Astrocyte (in vitro differentiated cells and primary cell): Measurements from ENCODE around the gene ABLIM2. TPM values are rescaled to one million over a fixed set of nuclear protein-coding genes. Genes with fewer than 3 reads are reported as not detected.

Experiments used
- DNase-seq: peaks from one replicate; pipeline ENCODE4 v3.0.0-alpha.2; 2010; ENCODE audit warnings: low read depth
- FAIRE-seq: peaks from 2 replicates; lab custom pipeline; 2011; peaks lifted over from hg19 to GRCh38; lab: Jason Lieb, UNC
- H2AFZ ChIP-seq: 2 replicates; pipeline ENCODE4 v1.6.0; 2012; ENCODE audit warnings: low read depth, low read length, inconsistent platforms
- H3K27ac ChIP-seq: 2 replicates; pipeline ENCODE4 v1.5.1; 2011; ENCODE audit warnings: low read depth, low read length, inconsistent platforms
- H3K27me3 ChIP-seq: 2 replicates; pipeline ENCODE4 v1.6.0; 2011; ENCODE audit warnings: low read length, inconsistent platforms; ENCODE audit not compliant: insufficient read depth
- H3K36me3 ChIP-seq: 2 replicates; pipeline ENCODE4 v1.5.1; 2011; ENCODE audit warnings: low read length, inconsistent platforms; ENCODE audit not compliant: insufficient read depth
- H3K4me1 ChIP-seq: 2 replicates; pipeline ENCODE4 v1.5.1; 2011; ENCODE audit warnings: low read length, inconsistent platforms; ENCODE audit not compliant: insufficient read depth
- H3K4me2 ChIP-seq: 2 replicates; pipeline ENCODE4 v1.6.0; 2012; ENCODE audit warnings: low read length, inconsistent platforms
- H3K4me3 ChIP-seq: 2 replicates; pipeline ENCODE4 v1.5.1; 2011; ENCODE audit warnings: low read depth, mild to moderate bottlenecking, low read length, inconsistent platforms; ENCODE audit not compliant: insufficient read depth
- H3K79me2 ChIP-seq: 2 replicates; pipeline ENCODE4 v1.6.0; 2012; ENCODE audit warnings: mild to moderate bottlenecking, low read length, inconsistent platforms; ENCODE audit not compliant: insufficient read depth
- H3K9ac ChIP-seq: 2 replicates; pipeline ENCODE4 v1.6.0; 2012; ENCODE audit warnings: mild to moderate bottlenecking, low read length, inconsistent platforms
- H3K9me3 ChIP-seq: 2 replicates; pipeline ENCODE4 v1.5.1; 2012; ENCODE audit warnings: low read depth, mild to moderate bottlenecking, low read length, inconsistent platforms; ENCODE audit not compliant: insufficient read depth
- H4K20me1 ChIP-seq: 2 replicates; pipeline ENCODE4 v1.6.0; 2012; ENCODE audit warnings: low read length, inconsistent platforms; ENCODE audit not compliant: insufficient read depth
- H3K27ac Mint-ChIP-seq: one replicate; pipeline ENCODE4 v1.8.0; 2021; ENCODE audit warnings: mild to moderate bottlenecking, mixed read lengths; ENCODE audit not compliant: unreplicated experiment
- H3K27me3 Mint-ChIP-seq: one replicate; pipeline ENCODE4 v1.8.0; 2021; ENCODE audit warnings: low read depth, mixed read lengths; ENCODE audit not compliant: unreplicated experiment
- H3K36me3 Mint-ChIP-seq: one replicate; pipeline ENCODE4 v1.8.0; 2021; ENCODE audit warnings: low read depth, mixed read lengths; ENCODE audit not compliant: unreplicated experiment
- H3K4me1 Mint-ChIP-seq: one replicate; pipeline ENCODE4 v1.8.0; 2021; ENCODE audit warnings: low read depth, mixed read lengths; ENCODE audit not compliant: unreplicated experiment
- H3K4me3 Mint-ChIP-seq: one replicate; pipeline ENCODE4 v1.8.0; 2021; ENCODE audit warnings: mild to moderate bottlenecking, moderate library complexity, mixed read lengths; ENCODE audit not compliant: unreplicated experiment
- H3K9me3 Mint-ChIP-seq: one replicate; pipeline ENCODE4 v1.8.0; 2021; ENCODE audit warnings: mild to moderate bottlenecking, mixed read lengths; ENCODE audit not compliant: unreplicated experiment
- CTCF ChIP-seq: IDR thresholded peaks from 2 replicates; pipeline ENCODE4 v1.5.1; 2011; ENCODE audit warnings: low read depth, mild to moderate bottlenecking, inconsistent platforms, low read length, moderate library complexity; ENCODE audit not compliant: insufficient read depth
- EZH2 ChIP-seq: IDR thresholded peaks from 2 replicates; pipeline ENCODE4 v1.6.1; 2012; ENCODE audit warnings: mild to moderate bottlenecking, low read length, inconsistent platforms; ENCODE audit not compliant: insufficient read depth
- total RNA-seq: library from RNA; stranded (reverse); gene quantifications from 2 replicates; pipeline ENCODE4 v1.2.1, GENCODE V29; 2021

ABLIM2 gene
- total RNA-seq, 1 donor from 2014 or later: 0.50 TPM

- no peak for FAIRE-seq
- no peaks in the 10 kb centered on the region for H3K4me1 ChIP-seq
- Mint-ChIP-seq H3K4me3 (no peak overlapping the region), H3K27ac (no peak overlapping the region), H3K9me3 (peaks cover under 1% of the 10 kb centered on the region), H3K27me3 (peaks cover 30% of the 10 kb centered on the region), H3K4me1 (no peaks in the 10 kb centered on the region), H3K36me3 (no peaks in the 10 kb centered on the region)
- no peak overlapping the region for H3K27ac ChIP-seq
- no peak for DNase-seq
- peaks cover 44% of the 10 kb centered on the region for H3K27me3 ChIP-seq
- H4K20me1 ChIP-seq: no peaks in the 10 kb centered on the region
- H3K79me2 ChIP-seq: no peaks in the 10 kb centered on the region
- no peak overlapping the region for H3K4me3 ChIP-seq
- no peaks in the 10 kb centered on the region for H3K36me3 ChIP-seq
- peaks cover 3% of the 10 kb centered on the region for H3K9me3 ChIP-seq
- H3K9ac ChIP-seq: no peak overlapping the region
- H3K4me2 ChIP-seq: no peak overlapping the region
- TF ChIP-seq EZH2: peak; percentile 60
- no peak for TF ChIP-seq CTCF
- no peak overlapping the region for H2AFZ ChIP-seq
Observed at GRCh38 chr4:8071766-8072165, 86.8 kb downstream of the ABLIM2 start.

GRCh38 chr4:8070736-8071718 lies 87.6 kb downstream of the ABLIM2 start:
- H3K9ac ChIP-seq: no peak overlapping the region
- no peaks in the 10 kb centered on the region for H3K4me1 ChIP-seq
- DNase-seq (no peak), FAIRE-seq (no peak)
- H4K20me1 ChIP-seq: no peaks in the 10 kb centered on the region
- no peak overlapping the region for H3K4me2 ChIP-seq
- H2AFZ ChIP-seq: no peak overlapping the region
- Mint-ChIP-seq H3K27ac (no peak overlapping the region), H3K4me1 (no peaks in the 10 kb centered on the region), H3K27me3 (peaks cover 34% of the 10 kb centered on the region), H3K36me3 (no peaks in the 10 kb centered on the region), H3K4me3 (no peak overlapping the region), H3K9me3 (peaks cover 4% of the 10 kb centered on the region)
- H3K79me2 ChIP-seq: no peaks in the 10 kb centered on the region
- no peak overlapping the region for H3K4me3 ChIP-seq
- no peak for TF ChIP-seq CTCF
- TF ChIP-seq EZH2: no peak
- H3K36me3 ChIP-seq: no peaks in the 10 kb centered on the region
- H3K27ac ChIP-seq: no peak overlapping the region
- peaks cover 6% of the 10 kb centered on the region for H3K9me3 ChIP-seq
- peaks cover 44% of the 10 kb centered on the region for H3K27me3 ChIP-seq
